GM12878 (cell line): ENCODE data around the gene PIK3R5. TPM values are rescaled to one million over a fixed set of nuclear protein-coding genes. Genes with fewer than 3 reads are reported as not detected.

ENCODE experiments used
- ATAC-seq: fragments of 200-7000 bp; cut with Tn5 transposase; 3 replicates; pipeline ENCODE4 v1.9.1; 2020; ENCODE audit warnings: mild to moderate bottlenecking, moderate library complexity
- BruUV-seq: library from RNA; stranded (reverse); fragments of 400-500 nt; replicated peaks from 2 replicates; lab custom pipeline; 2021; lab: Mats Ljungman, UMichigan
- CTCF ChIA-PET: fragments of 300-600 bp; sonication (Branson Sonifier 250); formaldehyde crosslinking; extraction: SDS; loops from one replicate; lab custom pipeline; 2021; ENCODE audit warnings: inconsistent platforms; lab: Yijun Ruan, JAX
- POLR2A ChIA-PET: fragments of 350-600 bp; formaldehyde crosslinking; extraction: SDS; loops from one replicate; lab custom pipeline; 2021; ENCODE audit warnings: inconsistent platforms; lab: Charles Lee
- RAD21 ChIA-PET: fragments of 300-600 bp; sonication (Branson Sonifier 250); formaldehyde crosslinking; loops from one replicate; lab custom pipeline; 2023; ENCODE audit warnings: antibody characterized with exemption; ENCODE audit not compliant: unreplicated experiment; lab: Charles Lee
- SMC1A ChIA-PET: fragments of 300-600 bp; sonication (Branson Sonifier 250); formaldehyde crosslinking; loops from one replicate; lab custom pipeline; 2023; ENCODE audit not compliant: unreplicated experiment, uncharacterized antibody; lab: Charles Lee
- DNase-seq: peaks from one replicate; pipeline ENCODE4 v3.0.0-alpha.2; 2011; ENCODE audit warnings: low read depth, low spot score
- FAIRE-seq: peaks from 3 replicates; lab custom pipeline; 2011; peaks lifted over from hg19 to GRCh38; lab: Jason Lieb, UNC
- H2AFZ ChIP-seq: 2 replicates; pipeline ENCODE4 v1.6.0; 2011; ENCODE audit warnings: low read depth, low read length, control low read depth; ENCODE audit not compliant: control insufficient read depth
- H3K27ac ChIP-seq: 2 replicates; pipeline ENCODE4 v1.5.1; 2011; ENCODE audit warnings: control low read depth; ENCODE audit not compliant: control insufficient read depth, insufficient read depth
- H3K27me3 ChIP-seq, 2 experiments: replicated peaks in 1 of 2; 2 replicates each; pipeline versions ENCODE4 v1.6.0 to v1.6.1; 2011; ENCODE audit warnings: low read length in 1 of 2; ENCODE audit not compliant: control insufficient read depth in 2 of 2, insufficient read depth in 2 of 2
- H3K36me3 ChIP-seq, 2 experiments: 2 replicates each; pipeline ENCODE4 v1.5.1; 2011; ENCODE audit warnings: low read length in 1 of 2; ENCODE audit not compliant: control insufficient read depth in 2 of 2, insufficient read depth in 2 of 2
- H3K4me1 ChIP-seq: 2 replicates; pipeline ENCODE4 v1.6.1; 2011; ENCODE audit warnings: mild to moderate bottlenecking, low read length, moderate library complexity, mixed read lengths; ENCODE audit not compliant: control insufficient read depth, insufficient read depth
- H3K4me2 ChIP-seq: 2 replicates; pipeline ENCODE4 v1.6.0; 2011; ENCODE audit warnings: control low read depth; ENCODE audit not compliant: control insufficient read depth, insufficient read depth
- H3K4me3 ChIP-seq: fragments of 200-600 bp; sonication (generic); 2 replicates; pipeline ENCODE4 v1.5.1; 2016
- H3K79me2 ChIP-seq: 2 replicates; pipeline ENCODE4 v1.6.0; 2011; ENCODE audit warnings: low read length; ENCODE audit not compliant: control insufficient read depth, insufficient read depth
- H3K9ac ChIP-seq: 2 replicates; pipeline ENCODE4 v1.8.0; 2011; ENCODE audit warnings: low read length, control low read depth, mixed read lengths; ENCODE audit not compliant: control insufficient read depth, insufficient read depth
- H3K9me3 ChIP-seq: replicated peaks from 3 replicates; pipeline ENCODE4 v1.5.1; 2011; ENCODE audit warnings: mild to moderate bottlenecking, low read length; ENCODE audit not compliant: control insufficient read depth, insufficient read depth
- H4K20me1 ChIP-seq: 2 replicates; pipeline ENCODE4 v1.6.0; 2011; ENCODE audit not compliant: control insufficient read depth, insufficient read depth
- BHLHE40 ChIP-seq, 2 experiments: fragments of 450-650 bp in 1 of 2; IDR thresholded peaks; 2 replicates each; pipeline ENCODE4 v1.6.1; 2011 to 2017; ENCODE audit warnings: low read depth in 2 of 2, borderline replicate concordance in 1 of 2, improper control_type of control experiment in 1 of 2, low read length in 1 of 2, mild to moderate bottlenecking in 1 of 2
- CBX3 ChIP-seq: fragments of 200-600 bp; sonication (generic); IDR thresholded peaks from 2 replicates; pipeline ENCODE4 v1.6.1; 2016; ENCODE audit warnings: low read depth, borderline replicate concordance
- CHD2 ChIP-seq: IDR thresholded peaks from 2 replicates; pipeline ENCODE4 v1.6.1; 2011; ENCODE audit warnings: low read depth, low read length, improper control_type of control experiment, borderline replicate concordance
- CTCF ChIP-seq, 3 experiments: IDR thresholded peaks in 2 of 3; conservative IDR thresholded peaks in 1 of 3; 2 replicates each; pipeline ENCODE4 v1.5.1; 2011; ENCODE audit warnings: low read depth in 3 of 3, low read length in 3 of 3, mild to moderate bottlenecking in 3 of 3, control low read depth in 2 of 3, moderate library complexity in 2 of 3, inconsistent platforms in 1 of 3, mixed read lengths in 1 of 3; ENCODE audit not compliant: control insufficient read depth in 2 of 3, insufficient read depth in 1 of 3; ENCODE audit errors: extremely low read depth in 1 of 3
- EGR1 ChIP-seq, 2 experiments: IDR thresholded peaks; 1 replicate in 1 of 2; 2 replicates in 1 of 2; pipeline ENCODE4 v1.6.1; 2011 to 2012; ENCODE audit warnings: low read depth in 2 of 2, low read length in 2 of 2, borderline replicate concordance in 1 of 2, mild to moderate bottlenecking in 1 of 2, moderate library complexity in 1 of 2
- FOXK2 ChIP-seq: fragments of 450-650 bp; IDR thresholded peaks from 2 replicates; pipeline ENCODE4 v1.6.1; 2017; ENCODE audit warnings: mild to moderate bottlenecking, moderate library complexity
- FOXM1 ChIP-seq: IDR thresholded peaks from 2 replicates; pipeline ENCODE4 v1.6.1; 2012; ENCODE audit warnings: low read depth, mild to moderate bottlenecking, inconsistent platforms, low read length, moderate library complexity
- IKZF1 ChIP-seq: fragments of 450-650 bp; conservative IDR thresholded peaks from 2 replicates; pipeline ENCODE4 v1.6.1; 2017; ENCODE audit warnings: antibody characterized with exemption, mild to moderate bottlenecking
- IRF5 ChIP-seq: fragments of 450-650 bp; IDR thresholded peaks from 2 replicates; pipeline ENCODE4 v1.6.1; 2017; ENCODE audit warnings: borderline replicate concordance
- MXI1 ChIP-seq: fragments of 150-350 bp; IDR thresholded peaks from 2 replicates; pipeline ENCODE4 v1.6.1; 2011; ENCODE audit warnings: low read depth, mild to moderate bottlenecking, inconsistent platforms, low read length, improper control_type of control experiment
- NBN ChIP-seq: fragments of 450-650 bp; IDR thresholded peaks from 2 replicates; pipeline ENCODE4 v1.6.1; 2016
- NFXL1 ChIP-seq: fragments of 450-650 bp; IDR thresholded peaks from 2 replicates; pipeline ENCODE4 v1.6.1; 2017; ENCODE audit warnings: antibody characterized with exemption, mild to moderate bottlenecking, borderline replicate concordance
- NFYA ChIP-seq: IDR thresholded peaks from 2 replicates; pipeline ENCODE4 v1.6.1; 2011; ENCODE audit warnings: low read depth, mild to moderate bottlenecking, low read length, improper control_type of control experiment, borderline replicate concordance
- PAX8 ChIP-seq: fragments of 450-650 bp; IDR thresholded peaks from 2 replicates; pipeline ENCODE4 v1.6.1; 2017; ENCODE audit warnings: mild to moderate bottlenecking, moderate library complexity
- STAT3 ChIP-seq: IDR thresholded peaks from 2 replicates; pipeline ENCODE4 v1.6.1; 2011; ENCODE audit warnings: low read depth, low read length, improper control_type of control experiment
- ZNF274 ChIP-seq: IDR thresholded peaks from one replicate; pipeline ENCODE4 v1.8.0; 2011; ENCODE audit not compliant: insufficient read length, insufficient read depth
- ZNF622 ChIP-seq: fragments of 450-650 bp; IDR thresholded peaks from 2 replicates; pipeline ENCODE4 v1.6.1; 2017; ENCODE audit warnings: mild to moderate bottlenecking, inconsistent platforms
- WGBS: methylation state at CpG from one replicate; pipeline ENCODE4 v1.1.6; 2016; ENCODE audit warnings: low lambda C conversion rate; ENCODE audit not compliant: insufficient replicate concordance, insufficient coverage; ENCODE audit errors: missing lambda C conversion rate; 5-methylcytosine and 5-hydroxymethylcytosine counted together
- in situ Hi-C: fragments of 300-500 bp; cut with MboI; formaldehyde crosslinking; loops from 9 replicates; pipeline ENCODE4 v1.14.3; 2018; ENCODE audit warnings: mixed read lengths
- intact Hi-C: fragments of 100-400 bp; cut with micrococcal nuclease; formaldehyde crosslinking; loops from one replicate; pipeline ENCODE4 v1.14.2; 2022; ENCODE audit not compliant: unreplicated experiment
- polyA plus RNA-seq, 11 experiments: library from polyadenylated mRNA; depleted of rRNA in 4 of 11; unstranded in 6 of 11; stranded (reverse) in 5 of 11; fragments of >200 nt; fragmentation: Nextera tagmentation in 4 of 11; fragmentation: Illumina TruSeq in 1 of 11; extraction: Ambion mirVana in 4 of 11; extraction: Trizol in 1 of 11; gene quantifications; 1 replicate in 1 of 11; 2 replicates in 10 of 11; pipeline versions ENCODE4 v1.2.1 to v1.2.3, GENCODE V29; 2011 to 2016; ENCODE audit warnings: inconsistent platforms in 2 of 11, missing spikeins in 2 of 11, low read depth in 1 of 11
- total RNA-seq, 4 experiments: library from RNA; depleted of rRNA in 3 of 4; stranded (reverse); fragments of >200 nt in 3 of 4; fragmentation: Illumina TruSeq in 1 of 4; extraction: Trizol in 1 of 4; gene quantifications; 2 replicates each; pipeline versions ENCODE4 v1.2.1 to v1.2.3, GENCODE V29; 2013 to 2021

PIK3R5 gene
- total and polyA plus RNA-seq, 10 of the 15 experiments (the other 5 are each of a cell fraction or from before 2014, with no cell fraction given) = 9.5 to 50.8 (median 35.5) TPM

- no peak overlapping the region for H3K9ac ChIP-seq
- no TSS peak for BruUV-seq
- H3K9me3 ChIP-seq = no peaks in the 10 kb centered on the region
- DNase-seq = no peak
- TF ChIP-seq ZNF622 = no peak
- no peak for TF ChIP-seq IKZF1
- TF ChIP-seq PAX8 = no peak
- no peak for TF ChIP-seq CTCF (IDR thresholded peaks at IDR 0.05 in 2 of 3, conservative IDR thresholded peaks at IDR 0.05 in 1 of 3; ENCODE audit: control insufficient read depth in 2 of 3, extremely low read depth in 1 of 3, insufficient read depth in 1 of 3, low read depth in 3 of 3, low read length in 3 of 3)
- no peak for TF ChIP-seq IRF5
- no peak; a peak in 1 of 4 replicates for TF ChIP-seq BHLHE40 (IDR thresholded peaks at IDR 0.05; ENCODE audit: borderline replicate concordance in 1 of 2, low read depth in 2 of 2, low read length in 1 of 2)
- no peak for TF ChIP-seq EGR1 (IDR thresholded peaks at IDR 0.05; ENCODE audit: borderline replicate concordance in 1 of 2, low read depth in 2 of 2, low read length in 2 of 2)
- no peak for TF ChIP-seq NBN
- TF ChIP-seq FOXK2 = no peak
- no peak for TF ChIP-seq NFXL1
- no peak for TF ChIP-seq STAT3
- no peak for TF ChIP-seq NFYA
- no peak for TF ChIP-seq MXI1
- TF ChIP-seq CHD2 = no peak
- no peak for TF ChIP-seq CBX3
- no peak for TF ChIP-seq FOXM1
- no peak for TF ChIP-seq ZNF274
- POLR2A ChIA-PET = interaction anchor here (0.7 to 4.7 kb wide), 8 partner anchors 10 to 62 kb away, joined by 3 to 45 read pairs (median 6); no protein-coding TSS in a partner anchor
- H3K36me3 ChIP-seq = no peaks in the 10 kb centered on the region; a peak in 2 of 4 replicates
- no peak for FAIRE-seq
- no peaks in the 10 kb centered on the region for H4K20me1 ChIP-seq
- in situ Hi-C loops = no loop called here
- peak overlapping the region; percentile 46; the same call in 1 of the 2 replicates for H3K4me2 ChIP-seq
- H2AFZ ChIP-seq = no peak overlapping the region
- WGBS = 77% methylated on average over 11 of the region's 11 CpGs
- H3K79me2 ChIP-seq = peaks cover 42% of the 10 kb centered on the region
- intact Hi-C loops = no loop called here
- RAD21 ChIA-PET = interaction anchor here (0.6 to 7.2 kb wide), 12 partner anchors 9 to 129 kb away, joined by 3 to 115 read pairs (median 4); no protein-coding TSS in a partner anchor
- H3K4me3 ChIP-seq = peak overlapping the region; percentile 40; the same call in 1 of the 2 replicates
- no peaks in the 10 kb centered on the region for H3K27me3 ChIP-seq
- H3K4me1 ChIP-seq = peaks cover 30% of the 10 kb centered on the region
- ATAC-seq = no peak
- H3K27ac ChIP-seq = peak overlapping the region; percentile 16; the same call in 1 of the 2 replicates
- SMC1A ChIA-PET = interaction anchor here (0.9 to 10.6 kb wide), 12 partner anchors 10 to 92 kb away, joined by 3 to 132 read pairs (median 6); no protein-coding TSS in a partner anchor
- CTCF ChIA-PET = interaction anchor here (0.7 to 7.9 kb wide), 5 partner anchors 12 to 128 kb away, joined by 4 to 100 read pairs (median 5); no protein-coding TSS in a partner anchor
Observed at GRCh38 chr17:8869114-8869815, 96.2 kb downstream of the PIK3R5 start.
